NCI-H2171 (cell line): ENCODE data around the gene ZSCAN9.
A peak's percentile ranks its signal among the peaks of the same experiment; 100 is the strongest.

Source experiments
- DNase-seq: peaks from one replicate; lab custom pipeline; 2025; lab: John Stamatoyannopoulos, UW

Gene ZSCAN9

GRCh38 chr6:28225056-28225834, at the start of gene ZSCAN9:
Gene ZSCAN9 (plus strand): TSS chr6:28225275. CDS start chr6:28227085, 1,810 bp downstream.
- peak; percentile 86 for DNase-seq

GRCh38 chr6:28176373-28176772, 48.7 kb upstream of the ZSCAN9 start:
- DNase-seq, result no peak

GRCh38 chr6:28182255-28182654, 42.8 kb upstream of the ZSCAN9 start:
- no peak for DNase-seq

- no peak for DNase-seq
Measured at GRCh38 chr6:28188111-28188979, 36.7 kb upstream of the ZSCAN9 start.

GRCh38 chr6:28200020-28200419, 25.1 kb upstream of the ZSCAN9 start:
- DNase-seq, result no peak

GRCh38 chr6:28203201-28203600, 21.9 kb upstream of the ZSCAN9 start:
- no peak for DNase-seq

GRCh38 chr6:28205879-28206278, 19.2 kb upstream of the ZSCAN9 start:
- no peak for DNase-seq

- DNase-seq, result no peak
Measured at GRCh38 chr6:28206527-28206926, 18.5 kb upstream of the ZSCAN9 start.

- DNase-seq, result no peak
Measured at GRCh38 chr6:28206928-28207509, 18.1 kb upstream of the ZSCAN9 start.

GRCh38 chr6:28207510-28208110, 17.5 kb upstream of the ZSCAN9 start:
- DNase-seq, result no peak

- no peak for DNase-seq
Measured at GRCh38 chr6:28208111-28208659, 16.9 kb upstream of the ZSCAN9 start.

- DNase-seq, result no peak
Measured at GRCh38 chr6:28209753-28210535, 15.1 kb upstream of the ZSCAN9 start.

- DNase-seq, result no peak
Measured at GRCh38 chr6:28211840-28212509, 13.1 kb upstream of the ZSCAN9 start.

- peak; percentile 15 for DNase-seq
Measured at GRCh38 chr6:28212510-28213212, 12.4 kb upstream of the ZSCAN9 start.

GRCh38 chr6:28213213-28213523, 11.9 kb upstream of the ZSCAN9 start:
- no peak for DNase-seq

GRCh38 chr6:28215425-28215824, 9.7 kb upstream of the ZSCAN9 start:
- DNase-seq, result no peak

GRCh38 chr6:28217890-28218289, 7.2 kb upstream of the ZSCAN9 start:
- no peak for DNase-seq

GRCh38 chr6:28218312-28219248, 6.5 kb upstream of the ZSCAN9 start:
- DNase-seq, result peak; percentile 3
